ENCODE measurements around the gene NAXD.

Gene NAXD

DNA sequence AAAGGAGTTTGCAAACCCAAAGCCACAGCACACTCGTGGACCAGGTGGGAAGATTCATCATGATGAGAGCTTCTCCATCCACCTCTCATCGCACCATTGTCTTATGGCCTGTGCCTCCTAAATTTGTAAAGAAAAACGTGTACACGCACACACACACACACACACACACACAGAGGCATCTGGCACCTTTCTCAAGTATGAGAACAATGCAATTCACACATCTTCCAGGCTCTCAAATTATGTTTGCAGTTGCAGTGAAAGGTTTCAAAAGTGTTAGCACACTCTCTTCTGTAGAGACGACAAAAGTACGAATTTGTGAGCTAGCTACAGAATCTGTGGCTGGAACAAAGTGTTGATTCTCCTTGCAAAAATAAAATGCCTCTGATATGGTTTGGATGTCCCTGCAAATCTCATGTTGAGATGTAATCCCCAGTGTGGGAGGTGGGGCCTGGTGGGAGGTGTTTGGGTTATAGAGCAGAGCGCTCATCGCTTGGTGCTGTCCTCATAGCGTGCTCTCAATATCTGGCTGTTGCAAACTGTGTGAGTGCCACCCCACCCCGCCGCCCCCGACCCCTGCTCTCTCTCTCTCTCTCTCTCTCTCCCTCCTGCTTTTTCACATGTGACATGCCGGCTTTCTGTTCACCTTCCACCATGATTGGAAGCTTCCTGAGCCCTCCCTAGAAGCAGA lies 32.0 kb upstream of the NAXD start:
- TF ChIP-seq, protein P1, sequence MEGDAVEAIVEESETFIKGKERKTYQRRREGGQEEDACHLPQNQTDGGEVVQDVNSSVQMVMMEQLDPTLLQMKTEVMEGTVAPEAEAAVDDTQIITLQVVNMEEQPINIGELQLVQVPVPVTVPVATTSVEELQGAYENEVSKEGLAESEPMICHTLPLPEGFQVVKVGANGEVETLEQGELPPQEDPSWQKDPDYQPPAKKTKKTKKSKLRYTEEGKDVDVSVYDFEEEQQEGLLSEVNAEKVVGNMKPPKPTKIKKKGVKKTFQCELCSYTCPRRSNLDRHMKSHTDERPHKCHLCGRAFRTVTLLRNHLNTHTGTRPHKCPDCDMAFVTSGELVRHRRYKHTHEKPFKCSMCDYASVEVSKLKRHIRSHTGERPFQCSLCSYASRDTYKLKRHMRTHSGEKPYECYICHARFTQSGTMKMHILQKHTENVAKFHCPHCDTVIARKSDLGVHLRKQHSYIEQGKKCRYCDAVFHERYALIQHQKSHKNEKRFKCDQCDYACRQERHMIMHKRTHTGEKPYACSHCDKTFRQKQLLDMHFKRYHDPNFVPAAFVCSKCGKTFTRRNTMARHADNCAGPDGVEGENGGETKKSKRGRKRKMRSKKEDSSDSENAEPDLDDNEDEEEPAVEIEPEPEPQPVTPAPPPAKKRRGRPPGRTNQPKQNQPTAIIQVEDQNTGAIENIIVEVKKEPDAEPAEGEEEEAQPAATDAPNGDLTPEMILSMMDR (IDR thresholded peaks at IDR 0.05), result no peak

DNA sequence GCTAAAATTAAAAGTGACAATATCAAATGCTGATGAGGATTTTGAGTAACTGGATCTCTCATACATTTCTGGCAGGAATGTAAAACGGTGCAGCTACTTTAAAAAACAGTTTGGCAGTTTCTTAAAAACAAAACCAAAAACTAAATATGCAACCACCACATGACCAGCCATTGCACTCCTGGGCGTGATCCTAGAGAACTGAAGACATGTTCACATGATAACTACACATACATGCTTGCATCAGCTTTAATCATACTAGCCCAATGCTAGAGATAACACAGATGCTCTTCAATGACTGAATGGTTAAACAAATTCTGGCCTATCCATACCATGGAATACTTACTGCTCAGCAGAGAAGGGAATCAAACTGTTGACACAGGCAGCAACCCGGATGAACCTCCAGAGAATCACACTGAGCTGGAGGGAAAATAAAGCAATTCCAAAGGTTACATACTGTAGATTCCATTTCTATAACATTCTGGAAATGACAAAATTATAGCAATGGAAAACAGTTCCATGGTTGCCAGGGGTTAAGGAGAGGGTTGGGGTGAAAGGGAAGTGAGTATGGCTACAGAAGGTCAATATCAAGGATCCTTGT lies 25.5 kb upstream of the NAXD start:
- TF ChIP-seq, protein P1 (IDR thresholded peaks at IDR 0.05), result no peak

DNA sequence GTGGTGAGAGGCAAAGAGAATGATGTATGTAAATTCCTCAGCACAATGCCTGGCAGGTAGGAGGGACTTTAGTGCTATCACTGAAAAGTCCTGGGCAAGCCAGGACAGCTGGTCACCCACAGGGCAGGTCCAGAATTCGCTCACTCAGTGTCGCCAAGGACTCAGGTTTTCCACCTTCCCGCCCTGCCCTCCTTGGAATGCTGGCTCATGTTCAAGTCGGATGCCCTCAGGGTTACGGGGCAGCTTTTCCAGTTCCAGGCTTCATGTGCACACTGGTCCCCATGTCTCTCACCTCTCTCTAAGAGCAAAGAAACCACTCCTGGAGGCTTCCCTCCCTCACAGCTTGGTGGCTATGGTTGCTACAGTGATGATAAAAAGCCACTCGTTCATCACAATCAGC lies 24.8 kb upstream of the NAXD start:
- TF ChIP-seq, protein P1 (IDR thresholded peaks at IDR 0.05), result no peak

DNA sequence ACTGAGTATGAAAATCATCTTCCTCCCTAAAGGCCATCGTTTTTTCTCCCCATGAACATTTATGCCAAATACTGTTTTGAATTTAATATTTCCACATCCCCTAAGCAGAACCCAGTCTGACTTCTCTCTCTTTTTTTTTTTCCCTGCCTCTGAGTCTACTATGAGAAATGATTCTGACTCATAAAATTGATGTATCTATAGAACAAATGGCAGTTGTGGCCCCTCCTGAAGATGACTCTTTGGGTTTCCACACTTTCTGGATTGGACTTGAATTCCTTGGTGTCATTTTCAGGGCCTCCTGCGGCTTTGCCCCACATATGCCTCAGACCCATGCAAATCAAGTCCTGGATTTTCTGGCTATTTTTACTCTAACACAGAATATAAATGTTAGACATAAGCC lies 22.7 kb upstream of the NAXD start:
- TF ChIP-seq, protein P1 (IDR thresholded peaks at IDR 0.05), result no peak

DNA sequence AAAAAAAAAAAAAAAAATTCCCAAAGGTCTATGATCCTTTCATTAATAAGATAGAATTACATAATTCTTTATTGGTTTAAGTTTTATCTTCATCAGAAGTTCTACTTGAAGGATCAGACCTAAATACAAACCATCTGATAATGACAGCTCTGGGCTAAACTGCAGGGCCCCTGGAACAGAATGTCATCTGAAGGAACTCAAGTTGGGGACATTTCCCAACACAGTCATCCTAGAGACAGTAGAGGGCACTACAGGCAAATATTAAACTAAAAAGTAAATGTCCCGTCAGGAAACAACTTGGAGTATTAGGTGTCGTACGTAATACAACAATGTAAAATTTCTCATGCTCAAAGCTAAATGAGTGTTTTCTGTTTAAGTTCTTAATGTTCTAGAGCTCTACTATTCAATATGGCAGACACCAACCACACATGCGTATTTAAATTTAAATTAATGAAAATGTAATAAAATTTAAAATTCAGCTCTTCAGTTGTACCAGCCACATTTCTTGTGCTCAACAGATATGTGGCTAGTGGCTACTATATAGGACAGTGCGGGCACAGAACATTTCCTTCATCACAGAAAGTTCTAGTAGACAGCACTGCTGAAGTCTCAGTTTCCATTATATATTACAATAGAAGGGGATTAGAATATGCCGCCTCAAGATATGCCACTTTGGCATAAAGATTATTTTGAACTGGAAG lies 21.8 kb upstream of the NAXD start:
- TF ChIP-seq, protein P1 (IDR thresholded peaks at IDR 0.05), result peak; percentile 64

DNA sequence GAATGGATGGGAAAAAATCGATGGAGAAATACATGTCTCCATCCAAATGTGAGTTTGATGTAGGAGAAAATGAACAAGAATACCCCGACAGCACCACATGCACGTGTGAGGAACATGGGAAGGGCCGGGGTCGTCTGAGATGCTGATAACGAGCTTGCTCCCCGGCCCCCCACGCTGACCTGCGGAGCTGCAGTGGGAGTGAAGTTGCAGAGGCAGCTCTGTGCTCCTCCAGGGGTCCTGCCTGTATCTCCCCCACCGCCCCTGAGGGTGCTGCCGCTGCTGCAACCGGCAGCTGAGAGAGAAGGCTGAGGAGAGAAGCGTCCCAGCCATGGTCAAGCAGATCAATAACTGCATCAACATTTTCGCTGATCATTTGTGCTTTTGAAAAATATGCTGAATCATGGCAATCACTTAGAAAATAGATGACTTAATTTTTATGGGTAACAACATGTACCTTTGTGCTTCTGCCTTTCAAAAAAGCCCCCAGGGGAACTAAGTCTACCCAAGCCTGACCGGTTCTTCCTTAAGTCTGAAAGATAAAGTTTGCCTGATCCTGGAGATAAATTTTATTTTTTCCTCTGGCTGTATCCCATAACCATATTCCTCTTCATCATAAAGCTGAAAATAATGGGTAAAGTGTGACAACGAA lies 18.2 kb upstream of the NAXD start:
- TF ChIP-seq, protein P1 (IDR thresholded peaks at IDR 0.05), result no peak

DNA sequence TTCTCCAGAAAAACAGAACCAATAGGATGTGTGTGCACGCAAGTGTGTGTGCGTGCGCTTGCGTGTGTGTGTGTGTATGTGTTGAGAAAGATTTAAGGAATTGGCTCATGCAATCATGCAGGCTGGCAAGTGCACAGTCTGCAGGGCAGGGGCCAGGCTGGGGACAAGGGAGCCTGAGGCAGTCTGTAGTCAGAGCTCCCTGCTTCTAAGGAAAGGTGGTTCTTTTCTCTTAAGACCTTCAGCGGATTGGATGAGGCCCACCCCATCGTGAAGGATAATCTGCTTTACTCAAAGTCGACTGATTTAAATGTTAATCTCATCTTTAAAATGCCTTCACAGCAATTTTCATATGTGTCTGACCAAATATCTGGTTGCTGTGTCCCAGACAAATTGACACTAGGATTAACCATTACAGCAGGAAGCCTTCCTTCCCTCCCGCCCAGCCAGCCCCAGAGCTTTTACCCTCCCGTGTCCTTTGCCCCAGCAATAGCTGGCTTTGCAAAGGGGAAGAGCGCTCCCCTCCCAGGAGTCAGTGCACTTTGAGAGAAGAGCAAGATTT lies 15.0 kb upstream of the NAXD start:
- TF ChIP-seq, protein P1 (IDR thresholded peaks at IDR 0.05), result no peak
